Motor neuron (in vitro differentiated cells): ENCODE results near the gene UBE2E2. TPM values are rescaled to one million over a fixed set of nuclear protein-coding genes. Genes with fewer than 3 reads are reported as not detected.

Experiments used
- ATAC-seq, 8 experiments: fragments of 200-7000 bp; cut with Tn5 transposase; replicated peaks in 6 of 8; 2 replicates each; pipeline ENCODE4 v1.8.0; 2021; ENCODE audit warnings: mild to moderate bottlenecking in 8 of 8, moderate library complexity in 8 of 8
- H3K27ac ChIP-seq, 2 donors: fragments of 250-450 bp; sonication (Bioruptor Pico); 2 replicates each; pipeline ENCODE4 v1.9.0; 2021; ENCODE audit warnings: antibody characterized with exemption in 2 of 2, mild to moderate bottlenecking in 2 of 2, moderate library complexity in 1 of 2
- H3K4me1 ChIP-seq, 2 donors: fragments of 250-450 bp; sonication (Bioruptor Pico); replicated peaks in 1 of 2; 2 replicates each; pipeline ENCODE4 v1.6.1; 2021; ENCODE audit warnings: antibody characterized with exemption in 2 of 2, mild to moderate bottlenecking in 2 of 2, moderate library complexity in 1 of 2
- H3K4me3 ChIP-seq, 5 donors: fragments of 250-450 bp; sonication (Bioruptor Pico); 2 replicates each; pipeline ENCODE4 v1.9.0; 2021; ENCODE audit warnings: antibody characterized with exemption in 5 of 5, mild to moderate bottlenecking in 5 of 5, moderate library complexity in 4 of 5
- whole genome bisulfite sequencing, 10 experiments: fragments of 450-650 bp; shearing (Covaris generic); methylation state at CpG; one replicate each; pipeline ENCODE4 v1.0.0; 2022; 5-methylcytosine and 5-hydroxymethylcytosine counted together
- in situ Hi-C, 9 experiments: fragments of 400-800 bp; cut with MboI; loops; one replicate each; pipeline ENCODE4 v1.15.0; 2021; ENCODE audit warnings: low sequenced_read_pairs in 9 of 9, low pct_unique_long_range_greater_than_20kb in 2 of 9; ENCODE audit not compliant: unreplicated experiment in 9 of 9
- total RNA-seq, 8 experiments: library from RNA; unstranded; fragments of 300-600 nt; gene quantifications; 2 replicates each; pipeline versions ENCODE4 v1.2.3 to v1.2.4, GENCODE V29; 2022

Gene UBE2E2
- total RNA-seq, 8 experiments from 2014 or later, result 21.8 to 56.8 (median 46.5) TPM

- 0 to 100% (median 65%) methylated on average over 1 to 4 of the region's 4 CpGs for WGBS, 10 experiments
- ATAC-seq, result peak in 2 of 8 experiments; percentile 20 to 65
- peaks cover 0 to 2% of the 10 kb centered on the region in 2 donors for H3K4me1 ChIP-seq
- H3K27ac ChIP-seq, result no peak overlapping the region
- in situ Hi-C loops, result no loop called here
- H3K4me3 ChIP-seq, result no peak overlapping the region
These were observed 256.9 kb downstream of the UBE2E2 start for GRCh38 chr3:23459889-23460546.

DNA sequence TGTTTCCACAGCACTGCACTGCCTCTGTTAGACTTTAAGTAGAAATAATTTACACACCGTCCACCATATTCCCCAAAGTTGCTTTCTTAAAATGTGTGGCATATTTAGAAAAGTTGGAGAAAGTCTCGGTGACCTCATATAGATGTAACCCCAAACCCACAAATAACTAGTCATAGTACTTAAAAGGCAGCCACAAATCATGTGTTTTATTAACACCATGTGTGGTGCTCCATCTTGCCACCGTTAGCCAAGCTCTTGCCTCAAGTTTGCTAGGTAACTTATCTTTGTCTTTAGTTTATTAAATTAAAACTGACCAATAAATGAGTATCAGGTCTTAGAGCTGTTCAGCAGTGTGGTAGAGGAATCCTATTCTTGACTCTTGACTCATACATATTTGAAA is 257.9 kb downstream of the UBE2E2 start:
- Histone ChIP-seq H3K4me1 (peaks cover 0 to 2% of the 10 kb centered on the region in 2 donors), H3K4me3 (no peak overlapping the region), H3K27ac (no peak overlapping the region)
- 47 to 100% (median 96%) methylated on average over 1 to 3 of the region's 3 CpGs; no CpG with 5 or more reads in 1 of the 10 experiments for WGBS, 10 experiments
- in situ Hi-C loops, result no loop called here
- no peak for ATAC-seq

DNA sequence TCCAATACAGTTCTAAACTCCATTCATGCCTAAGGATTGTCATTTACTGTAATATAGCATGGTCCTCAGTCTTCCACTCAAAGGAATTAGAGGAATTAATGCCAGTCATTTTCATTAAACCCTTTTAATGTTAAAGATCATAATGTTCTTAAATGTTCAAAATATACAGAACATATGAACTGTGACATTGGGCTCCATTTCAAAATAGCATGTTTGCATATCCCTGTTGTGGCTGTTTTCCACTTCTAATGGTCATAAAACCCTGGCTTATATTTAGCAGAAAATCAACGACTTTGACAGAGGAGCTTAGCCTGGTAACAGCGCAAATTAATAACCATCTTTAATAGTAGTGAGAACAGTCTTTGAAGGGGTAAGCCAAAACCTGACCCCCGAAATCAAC is 260.7 kb downstream of the UBE2E2 start:
- Histone ChIP-seq H3K4me3 (no peak overlapping the region), H3K27ac (no peak overlapping the region), H3K4me1 (peaks cover 0 to 2% of the 10 kb centered on the region in 2 donors)
- no peak for ATAC-seq
- in situ Hi-C loops, result no loop called here
- 74 to 100% (median 87%) methylated on average over 2 to 3 of the region's 3 CpGs; no CpG with 5 or more reads in 2 of the 10 experiments for WGBS, 10 experiments

DNA sequence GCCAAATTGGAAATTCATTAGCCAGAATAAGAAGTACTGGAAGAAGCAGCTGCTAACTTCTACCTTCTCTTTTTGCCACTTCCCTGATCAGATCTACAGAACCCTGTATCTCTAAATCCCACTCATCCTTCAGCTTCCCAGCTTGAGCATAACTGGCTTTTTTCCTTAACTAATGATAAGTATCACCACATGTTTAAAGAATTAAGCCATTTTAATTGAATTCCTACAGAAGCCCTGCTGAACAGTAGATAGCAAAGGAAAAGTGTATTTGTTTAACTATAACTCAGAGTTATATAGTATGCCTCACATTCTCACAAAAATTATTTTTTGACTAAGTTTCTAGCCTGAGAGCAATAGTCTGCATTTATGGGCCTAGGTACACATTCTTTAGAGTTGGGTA is 262.4 kb downstream of the UBE2E2 start:
- Histone ChIP-seq H3K4me1 (no peaks in the 10 kb centered on the region), H3K27ac (no peak overlapping the region), H3K4me3 (no peak overlapping the region)
- no peak for ATAC-seq
- in situ Hi-C loops, result no loop called here

- no peak for ATAC-seq
- Histone ChIP-seq H3K27ac (no peak overlapping the region), H3K4me1 (no peaks in the 10 kb centered on the region), H3K4me3 (no peak overlapping the region)
- in situ Hi-C loops, result no loop called here
- 83 to 100% (median 100%) methylated on average over 1 of the region's 1 CpG; no CpG with 5 or more reads in 3 of the 10 experiments for WGBS, 10 experiments
These were observed 265.1 kb downstream of the UBE2E2 start for GRCh38 chr3:23468203-23468602.

DNA sequence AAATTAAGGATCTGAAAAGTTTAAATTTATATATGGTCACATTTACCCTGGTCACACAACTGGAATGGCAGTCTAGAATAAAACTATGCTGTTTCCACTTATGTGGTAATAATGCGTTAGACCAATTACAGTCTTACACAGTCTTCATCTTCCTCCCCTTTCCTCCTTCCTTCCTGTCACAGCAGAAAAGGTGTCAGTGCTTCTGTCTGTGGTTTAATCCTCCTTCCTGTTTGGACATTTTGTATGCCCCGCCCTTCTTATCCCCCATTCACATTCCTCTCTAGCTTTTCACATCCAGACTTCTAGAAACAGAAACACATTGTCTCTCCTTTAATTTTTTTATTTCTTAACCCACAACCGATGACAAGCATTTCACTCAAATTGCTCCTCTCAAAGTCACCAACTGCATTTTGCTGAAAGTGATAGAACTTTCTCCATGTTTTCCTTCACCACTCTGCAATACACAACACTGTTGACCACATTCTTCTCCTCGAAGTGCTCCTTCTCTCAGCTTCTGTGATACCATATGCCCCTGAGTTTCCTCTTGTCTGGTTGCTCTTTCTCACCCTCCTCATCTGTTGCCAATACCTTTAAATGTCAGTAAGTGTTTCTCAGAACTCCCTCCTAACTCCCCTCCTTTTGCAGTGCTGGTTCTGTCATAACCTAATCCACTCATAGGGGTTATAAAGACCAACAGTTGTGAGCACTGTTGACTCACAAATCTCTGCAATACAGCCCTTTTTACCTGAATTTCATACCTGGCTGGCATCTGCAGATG is 271.6 kb downstream of the UBE2E2 start:
- Histone ChIP-seq H3K4me1 (no peaks in the 10 kb centered on the region), H3K27ac (no peak overlapping the region), H3K4me3 (no peak overlapping the region)
- no peak for ATAC-seq
- WGBS, 10 experiments, result 55 to 100% (median 89%) methylated on average over 1 to 4 of the region's 4 CpGs
- in situ Hi-C loops, result no loop called here

- ATAC-seq, result no peak
- in situ Hi-C loops, result no loop called here
- Histone ChIP-seq H3K27ac (no peak overlapping the region), H3K4me1 (peaks cover 3 to 5% of the 10 kb centered on the region in 2 donors), H3K4me3 (no peak overlapping the region)
- 86 to 100% (median 100%) methylated on average over 1 to 2 of the region's 2 CpGs; no CpG with 5 or more reads in 5 of the 10 experiments for WGBS, 10 experiments
These were observed 272.3 kb downstream of the UBE2E2 start for GRCh38 chr3:23475446-23475845.

- 88 to 100% (median 100%) methylated on average over 1 to 3 of the region's 3 CpGs; no CpG with 5 or more reads in 7 of the 10 experiments for WGBS, 10 experiments
- H3K4me3 ChIP-seq, result no peak overlapping the region
- in situ Hi-C loops, result no loop called here
- no peak overlapping the region for H3K27ac ChIP-seq
- no peak for ATAC-seq
- H3K4me1 ChIP-seq, result peaks cover 19 to 27% of the 10 kb centered on the region in 2 donors
These were observed 275.9 kb downstream of the UBE2E2 start for GRCh38 chr3:23479026-23479425.

DNA sequence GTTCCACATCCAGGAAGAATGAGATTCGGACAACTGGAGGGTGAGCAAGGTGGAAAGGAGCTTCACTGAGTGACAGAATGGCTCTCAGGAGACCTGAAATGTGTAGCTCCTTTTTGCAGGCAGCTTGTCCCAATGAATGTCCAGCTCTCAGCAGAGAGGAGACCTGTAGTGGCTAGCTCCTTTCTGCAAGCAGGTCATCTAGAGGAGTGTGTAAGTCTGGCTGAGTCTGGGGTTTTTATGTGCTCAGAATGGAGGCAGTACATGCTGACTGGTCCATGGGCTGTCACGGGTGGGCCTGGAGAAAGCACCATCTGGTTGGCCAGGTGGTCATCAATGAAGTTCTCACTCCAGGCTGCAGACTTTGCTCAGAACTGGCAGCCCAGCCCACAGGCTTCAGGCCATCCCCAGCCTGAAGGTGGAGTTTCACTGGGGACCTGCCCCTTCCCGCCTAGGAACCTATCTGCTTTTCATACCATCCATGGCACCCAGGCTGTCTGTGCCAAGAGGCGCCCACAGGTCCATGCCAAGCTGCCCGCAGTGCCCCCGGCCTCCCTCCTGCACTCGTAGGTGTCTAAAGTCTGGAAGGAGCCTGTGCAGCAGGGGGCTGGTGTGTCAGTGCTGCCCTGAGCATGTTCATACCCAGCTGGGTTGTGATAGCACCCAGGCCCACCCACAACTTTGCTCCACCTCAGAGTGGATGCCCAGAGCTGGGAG is 276.6 kb downstream of the UBE2E2 start:
- no peak overlapping the region for H3K27ac ChIP-seq
- H3K4me1 ChIP-seq, result peaks cover 19 to 27% of the 10 kb centered on the region in 2 donors
- peak in 2 of 8 experiments; percentile 24 to 31 for ATAC-seq
- 29 to 100% (median 89%) methylated on average over 1 to 5 of the region's 7 CpGs; no CpG with 5 or more reads in 3 of the 10 experiments for WGBS, 10 experiments
- in situ Hi-C loops, result no loop called here
- H3K4me3 ChIP-seq, result no peak overlapping the region

DNA sequence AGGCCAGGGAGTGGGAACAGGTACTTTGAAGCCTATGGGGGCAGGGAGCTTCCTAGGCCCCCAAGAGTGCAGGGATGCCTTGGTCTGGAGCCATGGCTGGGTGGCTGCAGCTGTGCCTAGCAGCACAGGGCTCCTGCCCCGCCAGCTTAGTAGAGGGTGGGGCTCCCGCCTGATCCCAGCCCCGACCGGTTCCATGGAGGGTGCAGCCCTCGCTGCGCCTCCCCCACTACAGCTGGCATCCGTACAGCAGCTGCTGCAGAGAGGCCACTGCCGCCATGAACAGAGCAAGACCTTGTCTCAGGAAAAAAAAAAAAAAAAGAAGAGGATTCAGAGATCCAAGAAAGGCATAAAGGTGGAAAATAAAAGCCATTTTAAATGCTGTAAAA is 277.2 kb downstream of the UBE2E2 start:
- no peak overlapping the region for H3K4me3 ChIP-seq
- ATAC-seq, result peak in 5 of 8 experiments; percentile 31 to 86 (median 60)
- WGBS, 10 experiments, result 97 to 100% (median 100%) methylated on average over 1 to 6 of the region's 8 CpGs; no CpG with 5 or more reads in 5 of the 10 experiments
- H3K27ac ChIP-seq, result peak overlapping the region in 1 of 2 donors; percentile 41
- H3K4me1 ChIP-seq, result peaks cover 19 to 27% of the 10 kb centered on the region in 2 donors
- in situ Hi-C loops, result no loop called here

GRCh38 chr3:23481011-23481615 is 278.0 kb downstream of the UBE2E2 start:
- peak in 5 of 8 experiments; percentile 19 to 48 (median 32) for ATAC-seq
- peak overlapping the region in 1 of 2 donors; percentile 6 for H3K27ac ChIP-seq
- H3K4me3 ChIP-seq, result no peak overlapping the region
- H3K4me1 ChIP-seq, result peaks cover 19 to 27% of the 10 kb centered on the region in 2 donors
- in situ Hi-C loops, result no loop called here
- WGBS, 10 experiments, result 18 to 91% (median 66%) methylated on average over 3 to 5 of the region's 5 CpGs; no CpG with 5 or more reads in 1 of the 10 experiments

- Histone ChIP-seq H3K27ac (peak overlapping the region in 1 of 2 donors; percentile 6), H3K4me3 (no peak overlapping the region), H3K4me1 (peaks cover 19 to 27% of the 10 kb centered on the region in 2 donors)
- in situ Hi-C loops, result no loop called here
- WGBS, 10 experiments, result 0 to 56% (median 34%) methylated on average over 1 to 3 of the region's 3 CpGs; no CpG with 5 or more reads in 2 of the 10 experiments
- ATAC-seq, result peak in 7 of 8 experiments; percentile 35 to 87 (median 77)
These were observed 278.6 kb downstream of the UBE2E2 start for GRCh38 chr3:23481616-23482278.
